ENCODE results near the gene LTO1.

- TF ChIP-seq CTCF (IDR thresholded peaks at IDR 0.05) (peak in 6 of 7 experiments; percentile 28 to 47 (median 44)), POLR2A (IDR thresholded peaks at IDR 0.05) (no peak)
Measured at GRCh38 chr11:69683764-69684333, 8.7 kb upstream of the LTO1 start.

Data from body of pancreas (tissue), 4 donors.